ENCODE measurements around the gene SEPTIN8.

SEPTIN8 gene

GRCh38 chr5:132747616-132748440 lies 29.2 kb downstream of the SEPTIN8 start:
- peaks cover 31 to 42% of the 10 kb centered on the region in 2 donors for H3K27me3 Mint-ChIP-seq
- peaks cover 0 to 3% of the 10 kb centered on the region in 2 donors for H3K36me3 Mint-ChIP-seq
- DNase-seq, result no peak
- H3K4me3 Mint-ChIP-seq, result peak overlapping the region; percentile 60 to 61
- no peaks in the 10 kb centered on the region for H3K9me3 Mint-ChIP-seq
- peak; percentile 14 to 20 for ATAC-seq (replicated peaks)
- peak overlapping the region; percentile 42 for H3K27ac Mint-ChIP-seq
- peaks cover 11 to 16% of the 10 kb centered on the region in 2 donors for H3K4me1 Mint-ChIP-seq

DNA sequence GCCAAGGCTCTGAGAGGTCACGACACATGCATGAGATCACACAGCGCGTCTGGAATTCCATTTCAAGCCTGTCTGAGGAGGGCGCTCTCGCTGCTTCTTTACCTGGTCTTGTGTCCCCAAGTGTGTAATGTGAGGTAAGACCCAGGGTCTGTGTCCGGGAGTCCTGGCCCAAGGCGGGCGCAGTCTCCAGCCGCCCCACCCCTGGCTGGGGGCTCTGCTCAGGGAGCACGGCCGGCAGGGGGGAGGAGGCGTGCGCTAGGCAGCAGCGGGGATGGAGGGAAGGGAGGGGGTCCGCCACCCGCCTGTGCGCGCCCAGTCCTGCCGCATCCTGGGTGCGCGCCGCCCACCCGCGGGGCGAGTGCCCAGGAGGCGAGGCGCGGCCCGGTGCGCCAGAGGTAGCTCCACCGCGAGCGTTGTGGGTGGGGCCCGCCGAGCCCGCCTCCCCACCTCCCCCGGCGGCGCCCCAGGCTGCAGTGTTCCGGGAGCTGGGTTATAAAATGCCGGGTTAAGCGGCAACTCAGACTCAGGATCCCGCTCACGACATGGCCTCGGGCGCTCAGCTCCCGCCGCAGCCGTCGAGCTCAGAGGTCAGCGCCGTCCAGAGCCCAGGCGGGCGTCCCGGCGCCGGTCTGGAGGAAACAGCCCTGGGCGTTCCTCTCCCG lies 30.0 kb downstream of the SEPTIN8 start, which contains the start of gene CCNI2:
Gene CCNI2 (plus strand): TSS at position 473 of the 662 bp plus-strand sequence. CDS start 70 bp downstream, at position 543.
- Mint-ChIP-seq H3K36me3 (peaks cover 0 to 3% of the 10 kb centered on the region in 2 donors), H3K27ac (peak within 1 kb of the TSS; percentile 42), H3K27me3 (peaks cover 30 to 42% of the 10 kb centered on the region in 2 donors), H3K4me3 (peak within 1 kb of the TSS; percentile 60 to 61), H3K4me1 (peaks cover 10 to 14% of the 10 kb centered on the region in 2 donors), H3K9me3 (peaks cover 0 to 1% of the 10 kb centered on the region in 2 donors)
- DNase-seq (no peak), ATAC-seq (replicated peaks) (peak; percentile 65 to 72)

GRCh38 chr5:132746592-132746953 lies 30.5 kb downstream of the SEPTIN8 start:
- no peak for ATAC-seq (replicated peaks)
- no peak overlapping the region for H3K27ac Mint-ChIP-seq
- H3K36me3 Mint-ChIP-seq, result peaks cover 0 to 3% of the 10 kb centered on the region in 2 donors
- DNase-seq, result no peak
- peaks cover 7 to 9% of the 10 kb centered on the region in 2 donors for H3K4me1 Mint-ChIP-seq
- peaks cover 0 to 2% of the 10 kb centered on the region in 2 donors for H3K9me3 Mint-ChIP-seq
- H3K27me3 Mint-ChIP-seq, result peaks cover 32 to 42% of the 10 kb centered on the region in 2 donors
- peak overlapping the region; percentile 56 to 60 for H3K4me3 Mint-ChIP-seq

DNA sequence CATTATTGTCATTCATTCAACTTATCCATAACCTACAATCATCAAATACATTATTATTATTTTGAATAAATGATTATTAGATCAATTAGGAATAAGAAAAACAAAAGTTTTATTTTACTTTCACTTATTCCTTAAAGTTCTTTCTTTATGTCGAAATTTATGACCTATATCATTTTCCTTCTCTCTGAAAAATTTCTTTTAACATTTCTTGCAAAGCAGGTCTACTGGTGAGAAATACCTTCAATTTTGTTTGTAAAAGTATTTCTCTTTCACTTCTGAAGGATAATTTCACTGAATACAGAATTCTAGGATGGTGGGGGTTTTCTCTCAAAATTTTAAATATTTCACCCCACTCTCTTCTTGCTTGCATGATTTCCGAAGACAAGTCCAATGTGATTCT lies 32.4 kb downstream of the SEPTIN8 start:
- ATAC-seq (replicated peaks) (no peak), DNase-seq (no peak)
- no peak overlapping the region for H3K27ac Mint-ChIP-seq
- H3K36me3 Mint-ChIP-seq, result peaks cover 0 to 3% of the 10 kb centered on the region in 2 donors
- H3K4me3 Mint-ChIP-seq, result no peak overlapping the region
- H3K9me3 Mint-ChIP-seq, result peaks cover 0 to 2% of the 10 kb centered on the region in 2 donors
- H3K4me1 Mint-ChIP-seq, result no peaks in the 10 kb centered on the region
- peaks cover 32 to 42% of the 10 kb centered on the region in 2 donors for H3K27me3 Mint-ChIP-seq

GRCh38 chr5:132742626-132743025 lies 34.4 kb downstream of the SEPTIN8 start:
- Mint-ChIP-seq H3K4me3 (no peak overlapping the region), H3K36me3 (peaks cover 0 to 3% of the 10 kb centered on the region in 2 donors), H3K27me3 (peaks cover 23 to 31% of the 10 kb centered on the region in 2 donors), H3K27ac (no peak overlapping the region), H3K9me3 (peaks cover 0 to 2% of the 10 kb centered on the region in 2 donors), H3K4me1 (peaks cover 5 to 8% of the 10 kb centered on the region in 2 donors)
- ATAC-seq (replicated peaks) (no peak), DNase-seq (no peak)

- Mint-ChIP-seq H3K9me3 (peaks cover 0 to 2% of the 10 kb centered on the region in 2 donors), H3K27ac (no peak overlapping the region), H3K27me3 (peaks cover 23 to 31% of the 10 kb centered on the region in 2 donors), H3K4me1 (peaks cover 5 to 12% of the 10 kb centered on the region in 2 donors), H3K4me3 (no peak overlapping the region), H3K36me3 (peaks cover 0 to 3% of the 10 kb centered on the region in 2 donors)
- DNase-seq, result no peak
- ATAC-seq (replicated peaks), result no peak
Measured at GRCh38 chr5:132742158-132742557, 34.9 kb downstream of the SEPTIN8 start.

- ATAC-seq (replicated peaks) (no peak), DNase-seq (no peak)
- Mint-ChIP-seq H3K4me3 (no peak overlapping the region), H3K27ac (no peak overlapping the region), H3K9me3 (peaks cover 0 to 2% of the 10 kb centered on the region in 2 donors), H3K4me1 (peaks cover 8 to 26% of the 10 kb centered on the region in 2 donors), H3K27me3 (peaks cover 10 to 13% of the 10 kb centered on the region in 2 donors), H3K36me3 (peaks cover 0 to 3% of the 10 kb centered on the region in 2 donors)
Measured at GRCh38 chr5:132739232-132739631, 37.8 kb downstream of the SEPTIN8 start.

GRCh38 chr5:132737982-132738681 lies 38.9 kb downstream of the SEPTIN8 start:
- H3K27me3 Mint-ChIP-seq, result peaks cover 9 to 12% of the 10 kb centered on the region in 2 donors
- H3K4me3 Mint-ChIP-seq, result peak overlapping the region; percentile 87 to 98
- no peak for DNase-seq
- no peak overlapping the region for H3K27ac Mint-ChIP-seq
- H3K9me3 Mint-ChIP-seq, result peaks cover 0 to 2% of the 10 kb centered on the region in 2 donors
- peaks cover 8 to 26% of the 10 kb centered on the region in 2 donors for H3K4me1 Mint-ChIP-seq
- peaks cover 6 to 7% of the 10 kb centered on the region in 2 donors for H3K36me3 Mint-ChIP-seq
- ATAC-seq (replicated peaks), result no peak

- DNase-seq (peak; percentile 98), ATAC-seq (replicated peaks) (peak; percentile 93 to 95)
- Mint-ChIP-seq H3K27ac (peak within 1 kb of the TSS; percentile 90), H3K4me3 (peak within 1 kb of the TSS; percentile 87 to 98), H3K36me3 (peaks cover 4 to 6% of the 10 kb centered on the region in 2 donors), H3K27me3 (peaks cover 3 to 5% of the 10 kb centered on the region in 2 donors), H3K4me1 (peaks cover 8 to 26% of the 10 kb centered on the region in 2 donors), H3K9me3 (peaks cover 0 to 1% of the 10 kb centered on the region in 2 donors)
Measured at GRCh38 chr5:132736853-132737833, 39.9 kb downstream of the SEPTIN8 start, which contains the start of gene KIF3A. KIF3A (minus strand) TSS chr5:132737546; CDS start chr5:132737419, 127 bp downstream.

- DNase-seq (no peak), ATAC-seq (replicated peaks) (no peak)
- Mint-ChIP-seq H3K36me3 (peaks cover 4 to 6% of the 10 kb centered on the region in 2 donors), H3K4me3 (no peak overlapping the region), H3K9me3 (no peaks in the 10 kb centered on the region), H3K4me1 (peaks cover 8 to 26% of the 10 kb centered on the region in 2 donors), H3K27me3 (no peaks in the 10 kb centered on the region), H3K27ac (no peak overlapping the region)
Measured at GRCh38 chr5:132734687-132735086, 42.4 kb downstream of the SEPTIN8 start.

DNA sequence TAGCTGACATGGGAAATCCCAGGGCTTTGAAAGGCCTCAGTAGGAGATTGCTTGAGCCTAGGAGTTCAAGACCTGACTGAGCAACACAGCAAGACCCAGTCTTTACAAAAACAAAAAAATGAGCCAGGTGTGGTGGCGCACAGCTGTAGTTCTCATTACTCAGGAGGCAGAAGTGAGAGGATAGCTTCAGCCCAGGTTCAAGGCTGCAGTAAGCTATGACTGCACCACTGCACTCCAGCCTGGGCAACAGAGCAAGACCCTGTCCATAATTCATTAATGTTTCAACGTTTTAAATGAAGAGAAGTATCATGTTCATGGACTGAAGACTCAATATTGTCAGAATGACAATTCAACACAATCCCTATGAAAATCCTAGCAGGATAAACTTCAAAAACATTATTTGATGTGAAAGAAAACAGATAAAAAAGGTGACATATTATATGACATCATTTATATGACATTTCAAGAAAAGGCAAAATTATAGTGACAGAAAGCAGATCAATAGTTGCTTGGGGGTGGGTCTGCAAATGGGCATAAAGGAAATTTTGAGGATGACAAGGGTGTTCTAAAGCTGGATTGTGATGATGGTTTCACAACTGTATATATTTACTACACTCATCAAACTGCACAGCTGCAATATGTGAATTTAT lies 43.4 kb downstream of the SEPTIN8 start:
- peaks cover 9 to 26% of the 10 kb centered on the region in 2 donors for H3K4me1 Mint-ChIP-seq
- ATAC-seq (replicated peaks) (no peak), DNase-seq (no peak)
- no peaks in the 10 kb centered on the region for H3K9me3 Mint-ChIP-seq
- no peak overlapping the region for H3K4me3 Mint-ChIP-seq
- no peak overlapping the region for H3K27ac Mint-ChIP-seq
- no peaks in the 10 kb centered on the region for H3K27me3 Mint-ChIP-seq
- peaks cover 5 to 10% of the 10 kb centered on the region in 2 donors for H3K36me3 Mint-ChIP-seq

- Mint-ChIP-seq H3K4me1 (peaks cover 0 to 1% of the 10 kb centered on the region in 2 donors), H3K27ac (no peak overlapping the region), H3K27me3 (no peaks in the 10 kb centered on the region), H3K4me3 (no peak overlapping the region), H3K9me3 (no peaks in the 10 kb centered on the region), H3K36me3 (peaks cover 17 to 22% of the 10 kb centered on the region in 2 donors)
- ATAC-seq (replicated peaks) (no peak), DNase-seq (no peak)
Measured at GRCh38 chr5:132729896-132730295, 47.1 kb downstream of the SEPTIN8 start.
